HepG2 (cell line): ENCODE results near the gene NFE2L2. TPM values are rescaled to one million over a fixed set of nuclear protein-coding genes. Genes with fewer than 3 reads are reported as not detected.

ENCODE experiments used
- ARHGAP35 ChIP-seq: sonication (generic); formaldehyde crosslinking; IDR thresholded peaks from 2 replicates; pipeline ENCODE4 v1.9.0; 2022; ENCODE audit warnings: mild to moderate bottlenecking, inconsistent platforms, moderate library complexity, missing genetic modification reagents, borderline replicate concordance
- HMG20B ChIP-seq: conservative IDR thresholded peaks from 2 replicates; pipeline ENCODE4 v1.6.1; 2016; ENCODE audit warnings: missing genetic modification reagents, missing compliant biosample characterization
- HOXA3 ChIP-seq: sonication (generic); formaldehyde crosslinking; IDR thresholded peaks from 2 replicates; pipeline ENCODE4 v1.5.0; 2020; ENCODE audit warnings: missing genetic modification reagents
- MIER2 ChIP-seq: IDR thresholded peaks from 2 replicates; pipeline ENCODE4 v1.6.1; 2016; ENCODE audit warnings: missing biosample characterization, missing genetic modification reagents
- PBX3 ChIP-seq: sonication (generic); formaldehyde crosslinking; IDR thresholded peaks from 2 replicates; pipeline ENCODE4 v1.8.1; 2023; ENCODE audit warnings: missing genetic modification reagents, inconsistent platforms, borderline replicate concordance
- POGZ ChIP-seq: sonication (generic); formaldehyde crosslinking; IDR thresholded peaks from 2 replicates; pipeline ENCODE4 v1.4.0; 2020; ENCODE audit warnings: mild to moderate bottlenecking, missing genetic modification reagents
- POLR2AphosphoS5 ChIP-seq: IDR thresholded peaks from 2 replicates; pipeline ENCODE4 v1.6.1; 2012; ENCODE audit warnings: low read depth, low read length
- ZBTB21 ChIP-seq: sonication (generic); formaldehyde crosslinking; IDR thresholded peaks from 2 replicates; pipeline ENCODE4 v1.4.0; 2020; ENCODE audit warnings: missing genetic modification reagents
- ZBTB33 ChIP-seq: sonication (generic); formaldehyde crosslinking; IDR thresholded peaks from 2 replicates; pipeline ENCODE4 v1.4.0; 2020; ENCODE audit warnings: missing genetic modification reagents
- ZBTB43 ChIP-seq: sonication (generic); formaldehyde crosslinking; conservative IDR thresholded peaks from 2 replicates; pipeline ENCODE4 v1.4.0; 2020; ENCODE audit warnings: missing genetic modification reagents
- ZFYVE20 ChIP-seq: sonication (generic); formaldehyde crosslinking; IDR thresholded peaks from 2 replicates; pipeline ENCODE4 v1.8.0; 2023; ENCODE audit warnings: low read depth, mild to moderate bottlenecking, moderate library complexity, missing genetic modification reagents, borderline replicate concordance
- ZMAT3 ChIP-seq: sonication (generic); formaldehyde crosslinking; conservative IDR thresholded peaks from 2 replicates; pipeline ENCODE4 v1.7.0; 2021; ENCODE audit warnings: missing genetic modification reagents
- ZNF205 ChIP-seq: IDR thresholded peaks from 2 replicates; pipeline ENCODE4 v1.6.1; 2018; ENCODE audit warnings: missing biosample characterization, missing genetic modification reagents
- ZNF546 ChIP-seq: sonication (generic); formaldehyde crosslinking; conservative IDR thresholded peaks from 2 replicates; pipeline ENCODE4 v1.8.1; 2023; ENCODE audit warnings: mild to moderate bottlenecking, missing genetic modification reagents
- ZNF598 ChIP-seq: sonication (generic); formaldehyde crosslinking; IDR thresholded peaks from 2 replicates; pipeline ENCODE4 v1.5.1; 2020; ENCODE audit warnings: mild to moderate bottlenecking, missing genetic modification reagents, borderline replicate concordance
- polyA plus RNA-seq, 8 experiments: library from polyadenylated mRNA; depleted of rRNA in 3 of 8; stranded (reverse) in 7 of 8; unstranded in 1 of 8; fragments of >200 nt; fragmentation: Illumina TruSeq in 4 of 8; extraction: Trizol in 4 of 8; gene quantifications; 2 replicates each; pipeline versions ENCODE4 v1.2.1 to v1.2.3, GENCODE V29; 2011 to 2016; ENCODE audit warnings: low read depth in 4 of 8, missing spikeins in 1 of 8, mixed read lengths in 1 of 8; ENCODE audit not compliant: insufficient read depth in 1 of 8
- total RNA-seq, 5 experiments: library from RNA; depleted of rRNA; stranded (reverse); fragments of >200 nt; fragmentation: Illumina TruSeq; extraction: Trizol; gene quantifications; 2 replicates each; pipeline ENCODE4 v1.2.3, GENCODE V29; 2016; ENCODE audit warnings: low read depth in 1 of 5
- TF ChIP-seq, protein P1 (sequence below): sonication (generic); formaldehyde crosslinking; conservative IDR thresholded peaks from 2 replicates; pipeline ENCODE4 v1.4.0; 2020; ENCODE audit warnings: missing genetic modification reagents
- TF ChIP-seq, protein P2 (sequence below): sonication (generic); formaldehyde crosslinking; IDR thresholded peaks from 2 replicates; pipeline ENCODE4 v1.8.0; 2022; ENCODE audit warnings: mild to moderate bottlenecking, missing genetic modification reagents
- TF ChIP-seq, protein P3 (sequence below): sonication (generic); formaldehyde crosslinking; IDR thresholded peaks from 2 replicates; pipeline ENCODE4 v1.5.0; 2020; ENCODE audit warnings: mild to moderate bottlenecking, missing genetic modification reagents, borderline replicate concordance

Gene NFE2L2
- total and polyA plus RNA-seq, 2 of the 13 experiments (the other 11 are each of a cell fraction or from before 2014, with no cell fraction given) = 84.6 to 215 TPM

DNA sequence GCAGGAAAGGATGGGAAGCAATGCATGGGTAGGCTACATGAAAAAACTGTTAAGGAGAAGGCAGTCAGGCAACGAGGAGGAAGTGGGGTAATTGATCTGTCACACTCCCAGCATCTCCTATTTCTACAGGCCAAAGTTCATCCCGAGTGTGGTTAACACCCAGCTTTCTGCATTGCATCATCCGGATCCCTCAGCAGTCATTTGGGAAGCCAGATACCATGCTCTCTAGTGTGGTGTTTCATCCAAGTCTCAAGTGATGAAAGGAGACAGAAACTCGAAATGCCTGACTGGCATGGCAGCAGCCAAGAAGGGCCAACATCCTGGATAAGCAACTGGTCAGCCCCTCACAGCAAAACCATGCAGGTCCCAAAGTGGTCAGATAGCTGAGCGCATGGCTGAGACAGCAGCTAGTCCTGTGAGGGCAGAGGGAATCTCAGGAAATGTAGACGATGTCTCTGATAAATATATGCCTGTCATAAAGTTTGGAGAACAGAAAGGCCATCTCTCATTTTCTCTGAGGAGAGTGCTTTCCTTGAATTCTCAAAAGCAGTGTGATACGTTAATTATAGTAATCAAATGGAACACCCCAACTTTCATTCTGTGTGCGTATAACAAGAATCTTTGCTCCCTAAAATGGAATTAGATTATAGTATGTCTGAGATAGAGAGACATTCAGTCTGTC is 76.8 kb downstream of the NFE2L2 start (continued):
- TF ChIP-seq ZMAT3 (CRISPR knock-in tag) = 0 out of 2 replicates have a peak, but pooled peaks have one; percentile 64
- no peak for TF ChIP-seq ZNF546
- peak; percentile 81; the same call in 1 of the 2 replicates for TF ChIP-seq HMG20B (CRISPR knock-in tag)
- peak; percentile 82; the same call in 1 of the 2 replicates for TF ChIP-seq ZNF598 (CRISPR knock-in tag)
- peak; percentile 67; the same call in 1 of the 2 replicates for TF ChIP-seq ZBTB43 (CRISPR knock-in tag)
- TF ChIP-seq MIER2 (CRISPR knock-in tag) = peak; percentile 85; the same call in 1 of the 2 replicates
- TF ChIP-seq HOXA3 = peak; percentile 95
- peak; percentile 82 for TF ChIP-seq POLR2AphosphoS5
- TF ChIP-seq, protein P1, sequence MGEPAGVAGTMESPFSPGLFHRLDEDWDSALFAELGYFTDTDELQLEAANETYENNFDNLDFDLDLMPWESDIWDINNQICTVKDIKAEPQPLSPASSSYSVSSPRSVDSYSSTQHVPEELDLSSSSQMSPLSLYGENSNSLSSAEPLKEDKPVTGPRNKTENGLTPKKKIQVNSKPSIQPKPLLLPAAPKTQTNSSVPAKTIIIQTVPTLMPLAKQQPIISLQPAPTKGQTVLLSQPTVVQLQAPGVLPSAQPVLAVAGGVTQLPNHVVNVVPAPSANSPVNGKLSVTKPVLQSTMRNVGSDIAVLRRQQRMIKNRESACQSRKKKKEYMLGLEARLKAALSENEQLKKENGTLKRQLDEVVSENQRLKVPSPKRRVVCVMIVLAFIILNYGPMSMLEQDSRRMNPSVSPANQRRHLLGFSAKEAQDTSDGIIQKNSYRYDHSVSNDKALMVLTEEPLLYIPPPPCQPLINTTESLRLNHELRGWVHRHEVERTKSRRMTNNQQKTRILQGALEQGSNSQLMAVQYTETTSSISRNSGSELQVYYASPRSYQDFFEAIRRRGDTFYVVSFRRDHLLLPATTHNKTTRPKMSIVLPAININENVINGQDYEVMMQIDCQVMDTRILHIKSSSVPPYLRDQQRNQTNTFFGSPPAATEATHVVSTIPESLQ = no peak
- no peak for TF ChIP-seq ZFYVE20 (CRISPR knock-in tag)
- TF ChIP-seq ZBTB33 (CRISPR knock-in tag) = peak; percentile 79
- peak; percentile 60; the same call in 1 of the 2 replicates for TF ChIP-seq ZBTB21
- TF ChIP-seq, protein P2, sequence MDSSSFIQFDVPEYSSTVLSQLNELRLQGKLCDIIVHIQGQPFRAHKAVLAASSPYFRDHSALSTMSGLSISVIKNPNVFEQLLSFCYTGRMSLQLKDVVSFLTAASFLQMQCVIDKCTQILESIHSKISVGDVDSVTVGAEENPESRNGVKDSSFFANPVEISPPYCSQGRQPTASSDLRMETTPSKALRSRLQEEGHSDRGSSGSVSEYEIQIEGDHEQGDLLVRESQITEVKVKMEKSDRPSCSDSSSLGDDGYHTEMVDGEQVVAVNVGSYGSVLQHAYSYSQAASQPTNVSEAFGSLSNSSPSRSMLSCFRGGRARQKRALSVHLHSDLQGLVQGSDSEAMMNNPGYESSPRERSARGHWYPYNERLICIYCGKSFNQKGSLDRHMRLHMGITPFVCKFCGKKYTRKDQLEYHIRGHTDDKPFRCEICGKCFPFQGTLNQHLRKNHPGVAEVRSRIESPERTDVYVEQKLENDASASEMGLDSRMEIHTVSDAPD = peak; percentile 91; the same call in 1 of the 2 replicates
- TF ChIP-seq PBX3 (CRISPR knock-in tag) = no peak
- TF ChIP-seq POGZ (CRISPR knock-in tag) = peak; percentile 95
- TF ChIP-seq ZNF205 (CRISPR knock-in tag) = peak; percentile 85; the same call in 1 of the 2 replicates
- peak; percentile 72; the same call in 1 of the 2 replicates for TF ChIP-seq ARHGAP35 (CRISPR knock-in tag)
- TF ChIP-seq, protein P3, sequence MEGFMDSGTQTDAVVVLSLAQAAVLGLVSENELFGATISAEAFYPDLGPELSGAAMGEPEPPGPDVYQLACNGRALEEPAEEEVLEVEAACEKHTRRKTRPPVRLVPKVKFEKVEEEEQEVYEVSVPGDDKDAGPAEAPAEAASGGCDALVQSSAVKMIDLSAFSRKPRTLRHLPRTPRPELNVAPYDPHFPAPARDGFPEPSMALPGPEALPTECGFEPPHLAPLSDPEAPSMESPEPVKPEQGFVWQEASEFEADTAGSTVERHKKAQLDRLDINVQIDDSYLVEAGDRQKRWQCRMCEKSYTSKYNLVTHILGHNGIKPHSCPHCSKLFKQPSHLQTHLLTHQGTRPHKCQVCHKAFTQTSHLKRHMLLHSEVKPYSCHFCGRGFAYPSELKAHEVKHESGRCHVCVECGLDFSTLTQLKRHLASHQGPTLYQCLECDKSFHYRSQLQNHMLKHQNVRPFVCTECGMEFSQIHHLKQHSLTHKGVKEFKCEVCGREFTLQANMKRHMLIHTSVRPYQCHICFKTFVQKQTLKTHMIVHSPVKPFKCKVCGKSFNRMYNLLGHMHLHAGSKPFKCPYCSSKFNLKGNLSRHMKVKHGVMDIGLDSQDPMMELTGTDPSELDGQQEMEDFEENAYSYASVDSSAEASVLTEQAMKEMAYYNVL (CRISPR knock-in tag) = peak; percentile 92
